Measurements from ENCODE around the gene BCL2. TPM values are rescaled to one million over a fixed set of nuclear protein-coding genes. Genes with fewer than 3 reads are reported as not detected.

BCL2 gene
- total RNA-seq, 2 donors from 2014 or later, result 14.8 to 38.4 TPM

GRCh38 chr18:63143330-63143771 is 176.2 kb downstream of the BCL2 start:
- H3K4me3 ChIP-seq, result no peak overlapping the region

GRCh38 chr18:63142594-63143225 is 176.9 kb downstream of the BCL2 start:
- intact Hi-C loops (cut with DNase I), result no loop called here
- Histone ChIP-seq H3K4me1 (replicated peaks) (no peaks in the 10 kb centered on the region), H3K27me3 (replicated peaks; ENCODE audit: insufficient read depth) (no peaks in the 10 kb centered on the region), H3K36me3 (no peaks in the 10 kb centered on the region), H3K9me3 (no peaks in the 10 kb centered on the region), H3K27ac (no peak overlapping the region), H3K4me3 (no peak overlapping the region)
- TF ChIP-seq POLR2AphosphoS5 (IDR thresholded peaks at IDR 0.05) (no peak), CTCF (IDR thresholded peaks at IDR 0.05) (no peak), POLR2A (IDR thresholded peaks at IDR 0.05) (no peak)
- no peak for DNase-seq (ENCODE audit: low spot score)
- WGBS, result 78% methylated on average over 9 of the region's 9 CpGs

More at GRCh38 chr18:63143330-63143771, 176.2 kb downstream of the BCL2 start:
- no peaks in the 10 kb centered on the region for H3K4me1 ChIP-seq (replicated peaks)
- no peak overlapping the region for H3K27ac ChIP-seq
- H3K9me3 ChIP-seq, result no peaks in the 10 kb centered on the region
- TF ChIP-seq POLR2A (IDR thresholded peaks at IDR 0.05) (no peak), POLR2AphosphoS5 (IDR thresholded peaks at IDR 0.05) (no peak), CTCF (IDR thresholded peaks at IDR 0.05) (no peak)
- H3K36me3 ChIP-seq, result no peaks in the 10 kb centered on the region
- DNase-seq (ENCODE audit: low spot score), result no peak
- H3K27me3 ChIP-seq (replicated peaks; ENCODE audit: insufficient read depth), result no peaks in the 10 kb centered on the region
- intact Hi-C loops (cut with DNase I), result no loop called here
- WGBS, result 77% methylated on average over 11 of the region's 11 CpGs

- TF ChIP-seq CTCF (IDR thresholded peaks at IDR 0.05) (no peak), POLR2AphosphoS5 (IDR thresholded peaks at IDR 0.05) (no peak), POLR2A (IDR thresholded peaks at IDR 0.05) (no peak)
- H3K9me3 ChIP-seq, result no peaks in the 10 kb centered on the region
- no peak overlapping the region for H3K27ac ChIP-seq
- no peaks in the 10 kb centered on the region for H3K36me3 ChIP-seq
- no peaks in the 10 kb centered on the region for H3K4me1 ChIP-seq (replicated peaks)
- DNase-seq (ENCODE audit: low spot score), result no peak
- no peak overlapping the region for H3K4me3 ChIP-seq
- no peaks in the 10 kb centered on the region for H3K27me3 ChIP-seq (replicated peaks; ENCODE audit: insufficient read depth)
- 51% methylated on average over 10 of the region's 10 CpGs for WGBS
- intact Hi-C loops (cut with DNase I), result no loop called here
These were observed 177.8 kb downstream of the BCL2 start for GRCh38 chr18:63141778-63142176.

- 90% methylated on average over 13 of the region's 13 CpGs for WGBS
- no peaks in the 10 kb centered on the region for H3K36me3 ChIP-seq
- no peak overlapping the region for H3K27ac ChIP-seq
- intact Hi-C loops (cut with DNase I), result no loop called here
- no peak for DNase-seq (ENCODE audit: low spot score)
- no peaks in the 10 kb centered on the region for H3K9me3 ChIP-seq
- no peaks in the 10 kb centered on the region for H3K4me1 ChIP-seq (replicated peaks)
- no peaks in the 10 kb centered on the region for H3K27me3 ChIP-seq (replicated peaks; ENCODE audit: insufficient read depth)
- no peak overlapping the region for H3K4me3 ChIP-seq
- TF ChIP-seq CTCF (IDR thresholded peaks at IDR 0.05), result no peak
- TF ChIP-seq POLR2A (IDR thresholded peaks at IDR 0.05), result no peak
- TF ChIP-seq POLR2AphosphoS5 (IDR thresholded peaks at IDR 0.05), result no peak
These were observed 178.4 kb downstream of the BCL2 start for GRCh38 chr18:63140997-63141777.

Data from prostate gland (tissue), 2 donors.